A549 (cell line): ENCODE results near the gene COL13A1.

Experiments
- CBX2 ChIP-seq: fragments of 200-600 bp; sonication (generic); IDR thresholded peaks from 2 replicates; pipeline ENCODE4 v1.6.1; 2016; ENCODE audit warnings: low read depth, mild to moderate bottlenecking, borderline replicate concordance
- CTCF ChIP-seq: fragments of >200 bp; sonication (Bioruptor Twin); formaldehyde crosslinking; IDR thresholded peaks from 3 replicates; pipeline ENCODE4 v1.5.1; 2016
- EHMT2 ChIP-seq: fragments of 200-600 bp; sonication (generic); IDR thresholded peaks from 2 replicates; pipeline ENCODE4 v1.6.1; 2016; ENCODE audit warnings: antibody characterized with exemption, low read depth, mild to moderate bottlenecking, moderate library complexity
- NR3C1 ChIP-seq: fragments of >200 bp; sonication (Bioruptor Twin); formaldehyde crosslinking; IDR thresholded peaks from 3 replicates; pipeline ENCODE4 v1.6.1; 2017
- POLR2A ChIP-seq: IDR thresholded peaks from 2 replicates; pipeline ENCODE4 v1.6.1; 2012; ENCODE audit warnings: mild to moderate bottlenecking, low read length
- POLR2AphosphoS2 ChIP-seq: conservative IDR thresholded peaks from 2 replicates; pipeline ENCODE4 v1.6.1; 2012; ENCODE audit warnings: low read length, improper control_type of control experiment, inconsistent platforms
- RCOR1 ChIP-seq: fragments of 150-350 bp; IDR thresholded peaks from 2 replicates; pipeline ENCODE4 v1.6.1; 2014; ENCODE audit warnings: antibody characterized with exemption, low read length, low read depth
- SMC3 ChIP-seq: fragments of >200 bp; sonication (Bioruptor Twin); formaldehyde crosslinking; IDR thresholded peaks from 3 replicates; pipeline ENCODE4 v1.6.1; 2018; ENCODE audit warnings: inconsistent platforms
- SREBF2 ChIP-seq: fragments of 450-650 bp; IDR thresholded peaks from 2 replicates; pipeline ENCODE4 v1.6.1; 2014; ENCODE audit warnings: mild to moderate bottlenecking, moderate library complexity
- TF ChIP-seq, protein P1 (sequence below): fragments of 200-600 bp; sonication (generic); IDR thresholded peaks from 2 replicates; pipeline ENCODE4 v1.6.1; 2016; ENCODE audit warnings: antibody characterized with exemption, mild to moderate bottlenecking, moderate library complexity

DNA sequence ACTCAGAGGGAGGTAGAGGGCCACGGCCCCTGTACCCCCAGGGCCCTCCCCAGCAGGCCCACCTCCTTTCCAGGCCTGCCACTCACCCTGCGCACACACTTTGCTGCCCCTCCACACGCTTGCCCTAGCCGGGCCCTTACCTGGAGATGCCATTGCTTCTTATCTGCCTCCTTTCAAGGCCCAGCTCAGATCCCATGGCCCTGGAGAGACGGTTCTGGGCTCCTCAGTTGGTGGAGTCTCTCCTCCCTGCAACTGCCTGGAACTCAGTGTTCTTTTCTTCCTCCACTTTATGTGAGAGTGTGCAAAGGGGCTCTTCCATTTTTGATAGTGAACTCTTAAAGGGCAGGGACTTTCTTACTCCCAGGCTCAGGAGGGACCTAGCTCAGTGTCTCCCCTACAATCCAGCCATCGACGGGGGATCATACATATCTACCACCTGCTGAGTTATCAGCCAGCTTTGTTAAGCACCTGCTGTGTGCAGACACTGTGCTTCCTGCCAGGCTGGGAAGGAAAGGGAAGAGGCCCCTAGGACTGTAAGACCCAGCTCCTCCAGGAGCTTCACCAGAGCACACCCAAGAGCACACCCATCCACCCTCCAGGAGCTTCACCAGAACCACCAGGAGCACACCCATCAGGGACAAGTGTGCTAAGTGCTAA lies 161.6 kb downstream of the COL13A1 start:
- TF ChIP-seq POLR2A: no peak
- TF ChIP-seq CBX2: no peak
- TF ChIP-seq, protein P1, sequence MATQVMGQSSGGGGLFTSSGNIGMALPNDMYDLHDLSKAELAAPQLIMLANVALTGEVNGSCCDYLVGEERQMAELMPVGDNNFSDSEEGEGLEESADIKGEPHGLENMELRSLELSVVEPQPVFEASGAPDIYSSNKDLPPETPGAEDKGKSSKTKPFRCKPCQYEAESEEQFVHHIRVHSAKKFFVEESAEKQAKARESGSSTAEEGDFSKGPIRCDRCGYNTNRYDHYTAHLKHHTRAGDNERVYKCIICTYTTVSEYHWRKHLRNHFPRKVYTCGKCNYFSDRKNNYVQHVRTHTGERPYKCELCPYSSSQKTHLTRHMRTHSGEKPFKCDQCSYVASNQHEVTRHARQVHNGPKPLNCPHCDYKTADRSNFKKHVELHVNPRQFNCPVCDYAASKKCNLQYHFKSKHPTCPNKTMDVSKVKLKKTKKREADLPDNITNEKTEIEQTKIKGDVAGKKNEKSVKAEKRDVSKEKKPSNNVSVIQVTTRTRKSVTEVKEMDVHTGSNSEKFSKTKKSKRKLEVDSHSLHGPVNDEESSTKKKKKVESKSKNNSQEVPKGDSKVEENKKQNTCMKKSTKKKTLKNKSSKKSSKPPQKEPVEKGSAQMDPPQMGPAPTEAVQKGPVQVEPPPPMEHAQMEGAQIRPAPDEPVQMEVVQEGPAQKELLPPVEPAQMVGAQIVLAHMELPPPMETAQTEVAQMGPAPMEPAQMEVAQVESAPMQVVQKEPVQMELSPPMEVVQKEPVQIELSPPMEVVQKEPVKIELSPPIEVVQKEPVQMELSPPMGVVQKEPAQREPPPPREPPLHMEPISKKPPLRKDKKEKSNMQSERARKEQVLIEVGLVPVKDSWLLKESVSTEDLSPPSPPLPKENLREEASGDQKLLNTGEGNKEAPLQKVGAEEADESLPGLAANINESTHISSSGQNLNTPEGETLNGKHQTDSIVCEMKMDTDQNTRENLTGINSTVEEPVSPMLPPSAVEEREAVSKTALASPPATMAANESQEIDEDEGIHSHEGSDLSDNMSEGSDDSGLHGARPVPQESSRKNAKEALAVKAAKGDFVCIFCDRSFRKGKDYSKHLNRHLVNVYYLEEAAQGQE: no peak
- TF ChIP-seq EHMT2: no peak
- no peak for TF ChIP-seq POLR2AphosphoS2
- TF ChIP-seq CTCF: no peak
- no peak for TF ChIP-seq SMC3
- no peak for TF ChIP-seq SREBF2
- no peak for TF ChIP-seq NR3C1
- no peak for TF ChIP-seq RCOR1
